ENCODE measurements around the gene CYB5D1.

DNA sequence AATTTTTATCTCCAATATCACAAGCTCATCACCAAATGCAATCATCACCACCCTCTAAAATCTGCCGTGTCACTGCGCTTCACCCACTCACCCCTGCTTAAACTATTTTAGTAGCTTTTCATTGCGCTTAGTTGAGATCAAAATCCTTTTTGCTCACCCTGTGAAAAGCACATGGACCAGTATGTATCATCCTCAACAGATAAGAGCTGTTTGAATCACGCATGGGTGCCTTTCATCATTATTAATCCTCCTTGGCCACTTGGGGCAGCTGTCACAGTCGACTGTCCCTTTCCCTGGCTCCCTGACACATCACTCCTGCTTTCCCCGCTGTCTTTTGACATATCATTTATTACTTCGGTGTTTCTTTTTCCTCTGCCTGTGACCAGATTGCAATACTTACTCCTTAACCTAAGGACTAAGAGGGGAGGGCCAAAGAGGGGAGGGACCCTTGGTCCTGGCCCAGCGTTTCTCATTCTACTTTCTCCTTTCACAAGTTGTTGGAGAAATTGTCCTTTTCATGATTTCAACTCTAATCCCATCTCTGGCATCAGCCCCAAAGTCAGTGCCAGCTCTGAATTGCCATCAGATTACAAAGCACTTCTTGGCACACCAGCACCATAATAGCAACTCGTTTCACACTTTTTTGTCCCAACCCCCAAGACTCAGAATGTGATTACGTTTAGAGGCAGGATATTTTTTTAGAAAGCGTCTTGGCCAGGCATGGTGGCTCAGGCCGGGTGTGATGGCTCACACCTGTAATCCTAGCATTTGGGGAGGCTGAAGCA, 32.4 kb upstream of the CYB5D1 start:
- TF ChIP-seq ZFP30 (CRISPR knock-in tag; IDR thresholded peaks at IDR 0.05), result no peak
- TF ChIP-seq, protein P1, sequence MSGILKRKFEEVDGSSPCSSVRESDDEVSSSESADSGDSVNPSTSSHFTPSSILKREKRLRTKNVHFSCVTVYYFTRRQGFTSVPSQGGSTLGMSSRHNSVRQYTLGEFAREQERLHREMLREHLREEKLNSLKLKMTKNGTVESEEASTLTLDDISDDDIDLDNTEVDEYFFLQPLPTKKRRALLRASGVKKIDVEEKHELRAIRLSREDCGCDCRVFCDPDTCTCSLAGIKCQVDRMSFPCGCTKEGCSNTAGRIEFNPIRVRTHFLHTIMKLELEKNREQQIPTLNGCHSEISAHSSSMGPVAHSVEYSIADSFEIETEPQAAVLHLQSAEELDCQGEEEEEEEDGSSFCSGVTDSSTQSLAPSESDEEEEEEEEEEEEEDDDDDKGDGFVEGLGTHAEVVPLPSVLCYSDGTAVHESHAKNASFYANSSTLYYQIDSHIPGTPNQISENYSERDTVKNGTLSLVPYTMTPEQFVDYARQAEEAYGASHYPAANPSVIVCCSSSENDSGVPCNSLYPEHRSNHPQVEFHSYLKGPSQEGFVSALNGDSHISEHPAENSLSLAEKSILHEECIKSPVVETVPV (CRISPR knock-in tag; IDR thresholded peaks at IDR 0.05), result no peak

Measured in SK-N-SH treated with all-trans-retinoic acid at 6 μM for 48 hours (cell line).